Measurements from ENCODE around the gene SYT5. TPM values are rescaled to one million over a fixed set of nuclear protein-coding genes. Genes with fewer than 3 reads are reported as not detected.
"Not testable (repeated sequence)": the region's sequence is repeated elsewhere in the genome, so short reads cannot be mapped to it uniquely, and the experiment has no call there.

SYT5 gene
- total and polyA plus RNA-seq, 2 donors (not counting 3 experiments of a cell fraction or from before 2014, with no cell fraction given): 0.42 TPM; not detected in 1

DNA sequence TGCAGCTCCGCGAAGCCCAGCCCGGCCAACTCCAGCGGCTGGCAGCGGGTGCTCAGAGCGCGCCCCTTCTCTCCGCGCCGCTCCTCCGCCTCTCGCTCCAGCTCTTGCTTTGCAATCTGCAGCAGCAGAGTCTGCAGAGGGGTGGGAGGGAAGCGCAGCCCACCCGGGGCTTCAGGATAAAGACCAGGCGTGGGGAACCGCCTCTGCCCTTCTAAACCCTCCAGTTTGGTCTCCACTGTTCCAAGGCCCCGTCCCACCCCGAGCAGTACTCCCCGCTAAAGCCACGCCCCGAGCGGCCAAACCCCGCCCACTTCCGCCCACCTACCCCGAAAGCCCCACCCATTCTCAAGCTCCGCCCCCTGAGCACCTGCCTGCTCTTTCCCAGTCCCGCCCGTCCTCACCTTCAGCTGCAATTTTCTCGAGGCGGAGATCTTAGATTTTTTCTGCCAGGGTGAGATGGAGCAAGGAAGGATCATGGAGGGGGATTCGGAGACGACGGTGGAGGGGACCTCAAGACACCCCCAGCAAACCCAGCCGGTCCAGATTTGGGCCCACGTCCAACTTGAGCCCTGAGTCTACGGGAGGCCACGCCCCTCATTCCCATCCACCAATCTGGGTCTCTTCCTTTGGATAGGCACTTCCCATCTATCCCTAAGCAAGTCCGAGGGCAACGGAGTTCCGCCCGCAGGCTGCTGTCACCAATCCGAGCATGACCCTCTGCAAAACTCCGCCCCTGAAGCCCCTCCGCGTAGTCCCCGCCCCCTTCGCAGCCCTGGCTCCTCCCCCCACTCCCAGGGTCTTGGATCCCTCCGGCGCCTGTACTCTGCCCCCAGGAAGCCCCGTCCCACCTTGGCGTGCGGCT, 23.7 kb downstream of the SYT5 start:
- H3K9me1 ChIP-seq (replicated peaks; ENCODE audit: control insufficient read depth, extremely low read depth, insufficient read depth, low read length): no peaks in the 10 kb centered on the region
- intact Hi-C loops (cut with micrococcal nuclease): no loop called here
- H3K27me3 ChIP-seq (ENCODE audit: control insufficient read depth in 2 of 2, insufficient read depth in 2 of 2, low read length in 2 of 2): peaks cover 8 to 9% of the 10 kb centered on the region in 2 experiments
- CTCF ChIA-PET: interaction anchor here (0.9 kb wide), 2 partner anchors 9 to 15 kb away, joined by 3 to 5 read pairs; partner anchors contain the start of gene DNAAF3
- peaks cover 4% of the 10 kb centered on the region for H3K4me1 ChIP-seq (ENCODE audit: control insufficient read depth, extremely low read depth, insufficient read depth, low read length)
- no peaks in the 10 kb centered on the region for H4K20me1 ChIP-seq (replicated peaks; ENCODE audit: control insufficient read depth, extremely low read depth, insufficient read depth, low read length)
- H3K79me2 ChIP-seq (ENCODE audit: control insufficient read depth, insufficient read depth, low read length): no peaks in the 10 kb centered on the region
- no TSS peak for BruUV-seq (replicated peaks)
- H2AFZ ChIP-seq (ENCODE audit: low read depth, low read length): no peak overlapping the region
- FAIRE-seq (peak; percentile 15), DNase-seq (ENCODE audit: low read depth, low spot score) (no peak)
- no peaks in the 10 kb centered on the region for H3K9me3 ChIP-seq (replicated peaks; ENCODE audit: control insufficient read depth, insufficient read depth, low read length)
- H3K4me3 ChIP-seq (replicated peaks in 1 of 3; ENCODE audit: insufficient read depth in 1 of 3, low read depth in 1 of 3, low read length in 3 of 3): no peak overlapping the region
- TF ChIP-seq FOS (IDR thresholded peaks at IDR 0.05; ENCODE audit: borderline replicate concordance, insufficient read depth, low read length): no peak
- TF ChIP-seq MYC (IDR thresholded peaks at IDR 0.05; ENCODE audit: low read depth, low read length): no peak
- TF ChIP-seq POLR2AphosphoS5 (IDR thresholded peaks at IDR 0.05; ENCODE audit: insufficient read depth, low read depth, low read length): no peak
- TF ChIP-seq, protein P1, sequence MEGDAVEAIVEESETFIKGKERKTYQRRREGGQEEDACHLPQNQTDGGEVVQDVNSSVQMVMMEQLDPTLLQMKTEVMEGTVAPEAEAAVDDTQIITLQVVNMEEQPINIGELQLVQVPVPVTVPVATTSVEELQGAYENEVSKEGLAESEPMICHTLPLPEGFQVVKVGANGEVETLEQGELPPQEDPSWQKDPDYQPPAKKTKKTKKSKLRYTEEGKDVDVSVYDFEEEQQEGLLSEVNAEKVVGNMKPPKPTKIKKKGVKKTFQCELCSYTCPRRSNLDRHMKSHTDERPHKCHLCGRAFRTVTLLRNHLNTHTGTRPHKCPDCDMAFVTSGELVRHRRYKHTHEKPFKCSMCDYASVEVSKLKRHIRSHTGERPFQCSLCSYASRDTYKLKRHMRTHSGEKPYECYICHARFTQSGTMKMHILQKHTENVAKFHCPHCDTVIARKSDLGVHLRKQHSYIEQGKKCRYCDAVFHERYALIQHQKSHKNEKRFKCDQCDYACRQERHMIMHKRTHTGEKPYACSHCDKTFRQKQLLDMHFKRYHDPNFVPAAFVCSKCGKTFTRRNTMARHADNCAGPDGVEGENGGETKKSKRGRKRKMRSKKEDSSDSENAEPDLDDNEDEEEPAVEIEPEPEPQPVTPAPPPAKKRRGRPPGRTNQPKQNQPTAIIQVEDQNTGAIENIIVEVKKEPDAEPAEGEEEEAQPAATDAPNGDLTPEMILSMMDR (IDR thresholded peaks at IDR 0.05; ENCODE audit: extremely low read depth in 1 of 2, insufficient read depth in 1 of 2, low read depth in 1 of 2, low read length in 2 of 2): no peak
- TF ChIP-seq, protein P2, sequence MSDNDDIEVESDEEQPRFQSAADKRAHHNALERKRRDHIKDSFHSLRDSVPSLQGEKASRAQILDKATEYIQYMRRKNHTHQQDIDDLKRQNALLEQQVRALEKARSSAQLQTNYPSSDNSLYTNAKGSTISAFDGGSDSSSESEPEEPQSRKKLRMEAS (IDR thresholded peaks at IDR 0.05; ENCODE audit: insufficient read depth, insufficient read length): no peak
- TF ChIP-seq POLR2A (IDR thresholded peaks at IDR 0.05; ENCODE audit: low read depth, low read length): no peak
- no peak for TF ChIP-seq EZH2 (IDR thresholded peaks at IDR 0.05; ENCODE audit: borderline replicate concordance, low read depth, low read length, severe bottlenecking)
- no peak for TF ChIP-seq GATA2 (IDR thresholded peaks at IDR 0.05; ENCODE audit: insufficient read depth, insufficient read length, low read depth, low read length)
- no peaks in the 10 kb centered on the region for H3K36me3 ChIP-seq (ENCODE audit: control insufficient read depth in 2 of 2, extremely low read depth in 1 of 2, insufficient read depth in 2 of 2, low read length in 2 of 2)
- H3K27ac ChIP-seq (ENCODE audit: insufficient read depth, low read depth, low read length): no peak overlapping the region
- dilution Hi-C loops (cut with MboI; ENCODE audit: extremely low pct_ligation_motif_present, low sequenced_read_pairs): no loop called here
- H3K9ac ChIP-seq (replicated peaks; ENCODE audit: extremely low read depth, insufficient read depth, low read length): no peak overlapping the region
- POLR2A ChIA-PET: no interaction called here
- no peak overlapping the region for H3K4me2 ChIP-seq (ENCODE audit: insufficient read depth, low read length)

DNA sequence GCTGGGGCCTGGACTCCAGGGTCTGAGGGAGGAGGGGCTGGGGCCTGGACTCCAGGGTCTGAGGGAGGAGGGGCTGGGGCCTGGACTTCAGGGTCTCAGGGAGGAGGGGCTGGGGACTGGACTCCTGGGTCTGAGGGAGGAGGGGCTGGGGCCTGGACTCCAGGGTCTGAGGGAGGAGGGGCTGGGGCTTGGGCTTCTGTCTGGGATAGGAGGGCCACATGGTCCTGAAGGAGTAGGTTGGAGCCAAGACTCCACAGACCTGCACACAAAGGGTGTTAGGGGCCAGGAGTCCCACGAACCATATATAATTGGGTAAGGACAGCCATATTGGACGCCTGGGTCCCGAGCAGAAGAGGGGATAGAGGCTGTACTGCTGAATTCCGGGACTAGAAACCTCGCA, 24.3 kb downstream of the SYT5 start:
- H2AFZ ChIP-seq (ENCODE audit: low read depth, low read length); H3K9ac ChIP-seq (replicated peaks; ENCODE audit: extremely low read depth, insufficient read depth, low read length); H3K4me3 ChIP-seq (replicated peaks in 1 of 3; ENCODE audit: insufficient read depth in 1 of 3, low read depth in 1 of 3, low read length in 3 of 3); H3K27ac ChIP-seq (ENCODE audit: insufficient read depth, low read depth, low read length); BruUV-seq (replicated peaks); H3K36me3 ChIP-seq (ENCODE audit: control insufficient read depth in 2 of 2, extremely low read depth in 1 of 2, insufficient read depth in 2 of 2, low read length in 2 of 2); H3K9me1 ChIP-seq (replicated peaks; ENCODE audit: control insufficient read depth, extremely low read depth, insufficient read depth, low read length); H4K20me1 ChIP-seq (replicated peaks; ENCODE audit: control insufficient read depth, extremely low read depth, insufficient read depth, low read length); H3K4me1 ChIP-seq (ENCODE audit: control insufficient read depth, extremely low read depth, insufficient read depth, low read length); H3K79me2 ChIP-seq (ENCODE audit: control insufficient read depth, insufficient read depth, low read length); DNase-seq (ENCODE audit: low read depth, low spot score); intact Hi-C loops (cut with micrococcal nuclease); H3K4me2 ChIP-seq (ENCODE audit: insufficient read depth, low read length); H3K27me3 ChIP-seq (ENCODE audit: control insufficient read depth in 2 of 2, insufficient read depth in 2 of 2, low read length in 2 of 2); dilution Hi-C loops (cut with MboI; ENCODE audit: extremely low pct_ligation_motif_present, low sequenced_read_pairs); FAIRE-seq; H3K9me3 ChIP-seq (replicated peaks; ENCODE audit: control insufficient read depth, insufficient read depth, low read length); POLR2A ChIA-PET: not testable (repeated sequence)
- CTCF ChIA-PET: interaction anchor here (0.9 kb wide), 2 partner anchors 10 to 14 kb away, joined by 3 to 5 read pairs; partner anchors contain the start of gene DNAAF3

Measured in endothelial cell of umbilical vein (primary cell).